HepG2 (cell line): ENCODE data around the gene SQOR. TPM values are rescaled to one million over a fixed set of nuclear protein-coding genes. Genes with fewer than 3 reads are reported as not detected.

Experiments
- BORCS8-MEF2B ChIP-seq: sonication (generic); formaldehyde crosslinking; IDR thresholded peaks from 2 replicates; pipeline ENCODE4 v1.8.0; 2022; ENCODE audit warnings: mild to moderate bottlenecking, missing genetic modification reagents
- GATAD1 ChIP-seq: IDR thresholded peaks from 2 replicates; pipeline ENCODE4 v1.6.1; 2016; ENCODE audit warnings: missing genetic modification reagents, missing compliant biosample characterization
- MAFF ChIP-seq: IDR thresholded peaks from 2 replicates; pipeline ENCODE4 v1.6.1; 2011; ENCODE audit warnings: low read depth, low read length, improper control_type of control experiment
- MAFG ChIP-seq: sonication (generic); formaldehyde crosslinking; IDR thresholded peaks from 2 replicates; pipeline ENCODE4 v1.5.1; 2020; ENCODE audit warnings: mild to moderate bottlenecking, missing genetic modification reagents
- RCOR2 ChIP-seq: IDR thresholded peaks from 2 replicates; pipeline ENCODE4 v1.6.1; 2016; ENCODE audit warnings: missing biosample characterization, missing genetic modification reagents
- ZNF207 ChIP-seq: fragments of 450-650 bp; IDR thresholded peaks from 2 replicates; pipeline ENCODE4 v1.6.1; 2016; ENCODE audit warnings: antibody characterized with exemption, borderline replicate concordance
- ZNF549 ChIP-seq: sonication (generic); formaldehyde crosslinking; IDR thresholded peaks from 2 replicates; pipeline ENCODE4 v1.5.0; 2020; ENCODE audit warnings: missing genetic modification reagents
- ZNF83 ChIP-seq: sonication (generic); formaldehyde crosslinking; IDR thresholded peaks from 2 replicates; pipeline ENCODE4 v1.4.0; 2020; ENCODE audit warnings: missing genetic modification reagents, mild to moderate bottlenecking, borderline replicate concordance
- polyA plus RNA-seq, 8 experiments: library from polyadenylated mRNA; depleted of rRNA in 3 of 8; stranded (reverse) in 7 of 8; unstranded in 1 of 8; fragments of >200 nt; fragmentation: Illumina TruSeq in 4 of 8; extraction: Trizol in 4 of 8; gene quantifications; 2 replicates each; pipeline versions ENCODE4 v1.2.1 to v1.2.3, GENCODE V29; 2011 to 2016; ENCODE audit warnings: low read depth in 4 of 8, missing spikeins in 1 of 8, mixed read lengths in 1 of 8; ENCODE audit not compliant: insufficient read depth in 1 of 8
- total RNA-seq, 5 experiments: library from RNA; depleted of rRNA; stranded (reverse); fragments of >200 nt; fragmentation: Illumina TruSeq; extraction: Trizol; gene quantifications; 2 replicates each; pipeline ENCODE4 v1.2.3, GENCODE V29; 2016; ENCODE audit warnings: low read depth in 1 of 5
- TF ChIP-seq, protein P1 (sequence below): sonication (generic); formaldehyde crosslinking; IDR thresholded peaks from 2 replicates; pipeline ENCODE4 v1.8.0; 2022; ENCODE audit warnings: mild to moderate bottlenecking, missing genetic modification reagents, moderate library complexity
- TF ChIP-seq, protein P2 (sequence below), 2 experiments: sonication (generic) in 1 of 2; formaldehyde crosslinking in 1 of 2; IDR thresholded peaks; 2 replicates each; pipeline versions ENCODE4 v1.4.0 to v1.6.1; 2016 to 2020; ENCODE audit warnings: borderline replicate concordance in 1 of 2, low read depth in 1 of 2, mild to moderate bottlenecking in 1 of 2, missing genetic modification reagents in 1 of 2
- TF ChIP-seq, protein P3 (sequence below): fragments of 450-650 bp; IDR thresholded peaks from 2 replicates; pipeline ENCODE4 v1.6.1; 2017; ENCODE audit warnings: mild to moderate bottlenecking
- TF ChIP-seq, protein P4 (sequence below): sonication (generic); formaldehyde crosslinking; IDR thresholded peaks from 2 replicates; pipeline ENCODE4 v1.8.0; 2022; ENCODE audit warnings: missing genetic modification reagents, mild to moderate bottlenecking, borderline replicate concordance
- TF ChIP-seq, protein P5 (sequence below): sonication (generic); formaldehyde crosslinking; conservative IDR thresholded peaks from 2 replicates; pipeline ENCODE4 v1.5.0; 2020; ENCODE audit warnings: missing genetic modification reagents

SQOR gene
- total and polyA plus RNA-seq, 2 of the 13 experiments (the other 11 are each of a cell fraction or from before 2014, with no cell fraction given): 19.3 to 19.4 TPM

DNA sequence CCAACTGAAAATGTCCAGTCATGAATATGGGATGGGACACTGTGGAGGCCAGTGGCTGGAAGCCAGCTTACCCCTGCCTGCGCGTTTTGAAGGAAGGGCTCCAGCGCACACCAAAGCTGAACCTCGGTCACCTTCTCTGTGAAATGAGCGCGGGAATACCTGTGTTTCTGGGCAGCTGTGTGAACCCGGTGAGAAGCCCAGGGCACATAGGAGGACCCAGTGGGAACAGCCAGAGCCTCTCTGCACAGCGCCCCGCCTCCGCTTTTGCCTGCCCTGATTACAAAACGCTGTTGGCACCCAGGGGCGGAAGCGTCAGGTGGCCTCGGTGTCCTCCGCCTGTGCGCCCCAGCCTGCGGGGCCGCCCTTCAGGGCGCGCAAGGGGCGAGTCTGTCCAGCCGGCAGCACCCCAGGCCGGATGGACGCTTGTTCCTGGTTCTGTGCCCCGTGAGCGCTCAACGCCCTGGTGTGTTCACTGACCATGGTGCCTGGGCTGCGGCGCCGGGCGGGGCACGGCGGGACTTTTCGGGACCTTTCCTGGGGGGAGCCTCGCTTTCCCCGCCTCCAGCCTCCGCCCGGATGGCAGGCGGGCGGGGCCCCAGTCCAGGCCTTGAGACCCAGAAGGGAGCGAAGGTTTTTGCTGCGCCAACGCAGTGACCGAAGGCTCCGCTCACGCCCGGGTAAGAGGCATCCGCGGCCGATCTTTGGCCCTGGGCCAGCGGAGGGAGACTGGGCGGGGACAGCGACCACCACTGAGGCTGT lies at the start of gene SQOR (continued):
- TF ChIP-seq, protein P1, sequence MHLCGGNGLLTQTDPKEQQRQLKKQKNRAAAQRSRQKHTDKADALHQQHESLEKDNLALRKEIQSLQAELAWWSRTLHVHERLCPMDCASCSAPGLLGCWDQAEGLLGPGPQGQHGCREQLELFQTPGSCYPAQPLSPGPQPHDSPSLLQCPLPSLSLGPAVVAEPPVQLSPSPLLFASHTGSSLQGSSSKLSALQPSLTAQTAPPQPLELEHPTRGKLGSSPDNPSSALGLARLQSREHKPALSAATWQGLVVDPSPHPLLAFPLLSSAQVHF (CRISPR knock-in tag): no peak
- 0 out of 2 replicates have a peak, but pooled peaks have one; percentile 40 for TF ChIP-seq RCOR2 (CRISPR knock-in tag)
- TF ChIP-seq, protein P2, sequence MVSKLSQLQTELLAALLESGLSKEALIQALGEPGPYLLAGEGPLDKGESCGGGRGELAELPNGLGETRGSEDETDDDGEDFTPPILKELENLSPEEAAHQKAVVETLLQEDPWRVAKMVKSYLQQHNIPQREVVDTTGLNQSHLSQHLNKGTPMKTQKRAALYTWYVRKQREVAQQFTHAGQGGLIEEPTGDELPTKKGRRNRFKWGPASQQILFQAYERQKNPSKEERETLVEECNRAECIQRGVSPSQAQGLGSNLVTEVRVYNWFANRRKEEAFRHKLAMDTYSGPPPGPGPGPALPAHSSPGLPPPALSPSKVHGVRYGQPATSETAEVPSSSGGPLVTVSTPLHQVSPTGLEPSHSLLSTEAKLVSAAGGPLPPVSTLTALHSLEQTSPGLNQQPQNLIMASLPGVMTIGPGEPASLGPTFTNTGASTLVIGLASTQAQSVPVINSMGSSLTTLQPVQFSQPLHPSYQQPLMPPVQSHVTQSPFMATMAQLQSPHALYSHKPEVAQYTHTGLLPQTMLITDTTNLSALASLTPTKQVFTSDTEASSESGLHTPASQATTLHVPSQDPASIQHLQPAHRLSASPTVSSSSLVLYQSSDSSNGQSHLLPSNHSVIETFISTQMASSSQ (IDR thresholded peaks at IDR 0.05; ENCODE audit: low read depth): no peak
- TF ChIP-seq, protein P2 (CRISPR knock-in tag; IDR thresholded peaks at IDR 0.05; ENCODE audit: borderline replicate concordance): no peak
- TF ChIP-seq MAFF: peak; percentile 28; the same call in 1 of the 2 replicates
- TF ChIP-seq ZNF549: 0 out of 2 replicates have a peak, but pooled peaks have one; percentile 17
- no peak for TF ChIP-seq MAFG (CRISPR knock-in tag)
- TF ChIP-seq BORCS8-MEF2B (CRISPR knock-in tag): 0 out of 2 replicates have a peak, but pooled peaks have one; percentile 23
- TF ChIP-seq, protein P3, sequence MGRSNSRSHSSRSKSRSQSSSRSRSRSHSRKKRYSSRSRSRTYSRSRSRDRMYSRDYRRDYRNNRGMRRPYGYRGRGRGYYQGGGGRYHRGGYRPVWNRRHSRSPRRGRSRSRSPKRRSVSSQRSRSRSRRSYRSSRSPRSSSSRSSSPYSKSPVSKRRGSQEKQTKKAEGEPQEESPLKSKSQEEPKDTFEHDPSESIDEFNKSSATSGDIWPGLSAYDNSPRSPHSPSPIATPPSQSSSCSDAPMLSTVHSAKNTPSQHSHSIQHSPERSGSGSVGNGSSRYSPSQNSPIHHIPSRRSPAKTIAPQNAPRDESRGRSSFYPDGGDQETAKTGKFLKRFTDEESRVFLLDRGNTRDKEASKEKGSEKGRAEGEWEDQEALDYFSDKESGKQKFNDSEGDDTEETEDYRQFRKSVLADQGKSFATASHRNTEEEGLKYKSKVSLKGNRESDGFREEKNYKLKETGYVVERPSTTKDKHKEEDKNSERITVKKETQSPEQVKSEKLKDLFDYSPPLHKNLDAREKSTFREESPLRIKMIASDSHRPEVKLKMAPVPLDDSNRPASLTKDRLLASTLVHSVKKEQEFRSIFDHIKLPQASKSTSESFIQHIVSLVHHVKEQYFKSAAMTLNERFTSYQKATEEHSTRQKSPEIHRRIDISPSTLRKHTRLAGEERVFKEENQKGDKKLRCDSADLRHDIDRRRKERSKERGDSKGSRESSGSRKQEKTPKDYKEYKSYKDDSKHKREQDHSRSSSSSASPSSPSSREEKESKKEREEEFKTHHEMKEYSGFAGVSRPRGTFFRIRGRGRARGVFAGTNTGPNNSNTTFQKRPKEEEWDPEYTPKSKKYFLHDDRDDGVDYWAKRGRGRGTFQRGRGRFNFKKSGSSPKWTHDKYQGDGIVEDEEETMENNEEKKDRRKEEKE: no peak
- TF ChIP-seq ZNF83 (CRISPR knock-in tag): no peak
- TF ChIP-seq, protein P4, sequence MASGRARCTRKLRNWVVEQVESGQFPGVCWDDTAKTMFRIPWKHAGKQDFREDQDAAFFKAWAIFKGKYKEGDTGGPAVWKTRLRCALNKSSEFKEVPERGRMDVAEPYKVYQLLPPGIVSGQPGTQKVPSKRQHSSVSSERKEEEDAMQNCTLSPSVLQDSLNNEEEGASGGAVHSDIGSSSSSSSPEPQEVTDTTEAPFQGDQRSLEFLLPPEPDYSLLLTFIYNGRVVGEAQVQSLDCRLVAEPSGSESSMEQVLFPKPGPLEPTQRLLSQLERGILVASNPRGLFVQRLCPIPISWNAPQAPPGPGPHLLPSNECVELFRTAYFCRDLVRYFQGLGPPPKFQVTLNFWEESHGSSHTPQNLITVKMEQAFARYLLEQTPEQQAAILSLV (CRISPR knock-in tag): peak; percentile 72; the same call in 1 of the 2 replicates
- TF ChIP-seq ZNF207: no peak
- TF ChIP-seq, protein P5, sequence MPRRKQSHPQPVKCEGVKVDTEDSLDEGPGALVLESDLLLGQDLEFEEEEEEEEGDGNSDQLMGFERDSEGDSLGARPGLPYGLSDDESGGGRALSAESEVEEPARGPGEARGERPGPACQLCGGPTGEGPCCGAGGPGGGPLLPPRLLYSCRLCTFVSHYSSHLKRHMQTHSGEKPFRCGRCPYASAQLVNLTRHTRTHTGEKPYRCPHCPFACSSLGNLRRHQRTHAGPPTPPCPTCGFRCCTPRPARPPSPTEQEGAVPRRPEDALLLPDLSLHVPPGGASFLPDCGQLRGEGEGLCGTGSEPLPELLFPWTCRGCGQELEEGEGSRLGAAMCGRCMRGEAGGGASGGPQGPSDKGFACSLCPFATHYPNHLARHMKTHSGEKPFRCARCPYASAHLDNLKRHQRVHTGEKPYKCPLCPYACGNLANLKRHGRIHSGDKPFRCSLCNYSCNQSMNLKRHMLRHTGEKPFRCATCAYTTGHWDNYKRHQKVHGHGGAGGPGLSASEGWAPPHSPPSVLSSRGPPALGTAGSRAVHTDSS (CRISPR knock-in tag): no peak
- TF ChIP-seq GATAD1: peak; percentile 66
